ENCODE results near the gene CDYL. TPM values are rescaled to one million over a fixed set of nuclear protein-coding genes. Genes with fewer than 3 reads are reported as not detected.

CDYL gene
- polyA plus RNA-seq, 1 experiment: 26.6 TPM

DNA sequence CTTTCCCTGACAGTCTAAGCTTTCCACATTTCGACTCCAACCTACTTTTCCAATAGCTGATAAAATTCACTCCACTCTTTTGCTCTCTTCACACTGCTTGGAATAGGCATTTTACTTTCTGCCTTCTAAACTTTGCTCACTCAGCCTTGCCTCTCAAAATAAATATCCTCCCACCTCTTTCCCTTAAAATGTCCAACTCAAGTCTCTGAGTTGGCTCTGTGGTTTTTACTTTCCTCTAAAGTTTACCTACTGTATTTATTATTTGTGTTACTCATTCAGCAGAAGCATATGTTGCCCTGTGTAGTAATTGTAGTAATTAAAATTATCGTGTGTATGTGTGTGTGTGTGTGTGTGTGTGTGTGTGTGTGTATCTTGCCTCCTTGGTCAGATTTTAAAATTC, 20.0 kb upstream of the CDYL start:
- TF ChIP-seq, protein P1, sequence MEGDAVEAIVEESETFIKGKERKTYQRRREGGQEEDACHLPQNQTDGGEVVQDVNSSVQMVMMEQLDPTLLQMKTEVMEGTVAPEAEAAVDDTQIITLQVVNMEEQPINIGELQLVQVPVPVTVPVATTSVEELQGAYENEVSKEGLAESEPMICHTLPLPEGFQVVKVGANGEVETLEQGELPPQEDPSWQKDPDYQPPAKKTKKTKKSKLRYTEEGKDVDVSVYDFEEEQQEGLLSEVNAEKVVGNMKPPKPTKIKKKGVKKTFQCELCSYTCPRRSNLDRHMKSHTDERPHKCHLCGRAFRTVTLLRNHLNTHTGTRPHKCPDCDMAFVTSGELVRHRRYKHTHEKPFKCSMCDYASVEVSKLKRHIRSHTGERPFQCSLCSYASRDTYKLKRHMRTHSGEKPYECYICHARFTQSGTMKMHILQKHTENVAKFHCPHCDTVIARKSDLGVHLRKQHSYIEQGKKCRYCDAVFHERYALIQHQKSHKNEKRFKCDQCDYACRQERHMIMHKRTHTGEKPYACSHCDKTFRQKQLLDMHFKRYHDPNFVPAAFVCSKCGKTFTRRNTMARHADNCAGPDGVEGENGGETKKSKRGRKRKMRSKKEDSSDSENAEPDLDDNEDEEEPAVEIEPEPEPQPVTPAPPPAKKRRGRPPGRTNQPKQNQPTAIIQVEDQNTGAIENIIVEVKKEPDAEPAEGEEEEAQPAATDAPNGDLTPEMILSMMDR (IDR thresholded peaks at IDR 0.05; ENCODE audit: low read depth, low read length): no peak
- H3K4me3 ChIP-seq (ENCODE audit: low read depth, low read length): no peak overlapping the region
- H3K27ac ChIP-seq (ENCODE audit: low read depth, low read length): no peak overlapping the region
- H3K9me3 ChIP-seq (ENCODE audit: control insufficient read depth, insufficient read depth, low read length): no peaks in the 10 kb centered on the region
- DNase-seq (ENCODE audit: low read depth, low spot score): no peak
- H3K27me3 ChIP-seq (ENCODE audit: control insufficient read depth, insufficient read depth, low read length): peaks cover 14% of the 10 kb centered on the region
- POLR2A ChIA-PET: no interaction called here
- CTCF ChIA-PET: no interaction called here

- ChIA-PET POLR2A (interaction anchor here (1.0 kb wide), 1 partner anchor 99 kb away, joined by 3 read pairs; no protein-coding TSS in a partner anchor), CTCF (no interaction called here)
- no peak overlapping the region for H3K27ac ChIP-seq (ENCODE audit: low read depth, low read length)
- no peaks in the 10 kb centered on the region for H3K27me3 ChIP-seq (ENCODE audit: control insufficient read depth, insufficient read depth, low read length)
- H3K4me3 ChIP-seq (ENCODE audit: low read depth, low read length): no peak overlapping the region
- no peaks in the 10 kb centered on the region; the same call in 1 of the 2 replicates for H3K9me3 ChIP-seq (ENCODE audit: control insufficient read depth, insufficient read depth, low read length)
- DNase-seq (ENCODE audit: low read depth, low spot score): no peak
- TF ChIP-seq, protein P1 (IDR thresholded peaks at IDR 0.05; ENCODE audit: low read depth, low read length): no peak
Measured at GRCh38 chr6:4759997-4760396, 16.2 kb upstream of the CDYL start.

DNA sequence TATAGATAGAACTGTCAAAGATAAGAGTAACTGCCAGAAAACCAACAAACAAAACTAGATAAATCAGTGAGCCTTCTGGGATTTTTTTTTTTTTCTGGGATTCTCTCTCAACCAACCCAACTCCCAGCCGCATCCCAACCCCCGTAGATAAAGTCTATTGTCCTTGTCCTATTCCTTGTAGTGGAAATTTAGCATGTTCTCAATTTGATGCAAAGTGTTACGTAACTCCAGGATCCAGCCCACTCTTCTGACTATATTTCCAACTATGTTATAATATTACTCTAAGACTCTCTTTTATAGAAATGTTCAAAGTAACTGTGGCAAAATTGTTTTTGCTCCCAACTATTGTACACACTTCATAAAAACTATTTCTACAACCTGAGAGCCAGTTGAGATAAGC, 15.4 kb upstream of the CDYL start:
- H3K27ac ChIP-seq (ENCODE audit: low read depth, low read length): no peak overlapping the region
- ChIA-PET POLR2A (no interaction called here), CTCF (no interaction called here)
- TF ChIP-seq, protein P1 (IDR thresholded peaks at IDR 0.05; ENCODE audit: low read depth, low read length): no peak
- H3K4me3 ChIP-seq (ENCODE audit: low read depth, low read length): no peak overlapping the region
- no peaks in the 10 kb centered on the region; the same call in 1 of the 2 replicates for H3K9me3 ChIP-seq (ENCODE audit: control insufficient read depth, insufficient read depth, low read length)
- no peak for DNase-seq (ENCODE audit: low read depth, low spot score)
- no peaks in the 10 kb centered on the region for H3K27me3 ChIP-seq (ENCODE audit: control insufficient read depth, insufficient read depth, low read length)

DNA sequence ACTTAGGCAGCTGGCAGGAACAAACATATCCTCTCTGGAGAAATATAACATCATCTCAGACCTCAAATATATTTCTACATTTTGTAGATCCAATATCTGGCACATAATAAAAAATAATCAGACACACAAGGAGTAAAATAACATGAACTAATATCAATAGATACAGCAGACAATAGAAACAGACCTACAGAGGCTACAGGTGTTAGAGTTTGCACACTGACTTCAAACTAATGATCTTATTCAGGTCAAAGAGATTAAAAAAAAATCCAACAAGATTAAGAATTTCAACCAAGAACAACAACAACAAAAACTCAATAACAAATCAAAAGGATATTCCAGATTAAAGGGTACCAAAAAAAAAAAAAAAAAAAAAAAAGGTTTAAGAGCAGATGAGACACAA, 13.9 kb upstream of the CDYL start:
- no peak overlapping the region for H3K27ac ChIP-seq (ENCODE audit: low read depth, low read length)
- no peaks in the 10 kb centered on the region; the same call in 1 of the 2 replicates for H3K9me3 ChIP-seq (ENCODE audit: control insufficient read depth, insufficient read depth, low read length)
- CTCF ChIA-PET: no interaction called here
- no peak for DNase-seq (ENCODE audit: low read depth, low spot score)
- H3K4me3 ChIP-seq (ENCODE audit: low read depth, low read length): no peak overlapping the region
- H3K27me3 ChIP-seq (ENCODE audit: control insufficient read depth, insufficient read depth, low read length): peaks cover 3% of the 10 kb centered on the region
- POLR2A ChIA-PET: interaction anchor here (0.7 kb wide), 1 partner anchor 913 kb away, joined by 4 read pairs; no protein-coding TSS in a partner anchor
- TF ChIP-seq, protein P1 (IDR thresholded peaks at IDR 0.05; ENCODE audit: low read depth, low read length): no peak

DNA sequence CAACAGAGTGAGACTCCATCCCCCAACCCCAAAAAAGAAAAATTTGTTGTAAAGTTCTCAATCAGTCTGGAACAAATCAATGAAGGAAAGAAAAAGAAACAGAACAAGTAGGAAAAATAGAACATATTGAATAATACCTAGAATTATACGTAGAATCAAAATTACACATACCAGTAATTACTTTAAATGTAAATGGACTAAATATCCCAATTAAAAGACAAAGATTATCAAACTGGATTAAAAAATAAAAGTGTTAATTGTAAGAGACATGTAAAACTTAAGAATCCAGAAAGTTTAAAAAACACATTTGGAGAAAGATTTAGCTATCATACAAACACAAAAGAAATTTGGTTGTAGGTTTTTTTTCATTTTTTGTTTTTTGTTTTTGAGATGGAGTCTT, 12.3 kb upstream of the CDYL start:
- ChIA-PET CTCF (no interaction called here), POLR2A (no interaction called here)

More for the DNA sequence above, 12.3 kb upstream of the CDYL start:
- Histone ChIP-seq H3K27me3 (ENCODE audit: control insufficient read depth, insufficient read depth, low read length) (peaks cover 3% of the 10 kb centered on the region), H3K9me3 (ENCODE audit: control insufficient read depth, insufficient read depth, low read length) (no peaks in the 10 kb centered on the region; the same call in 1 of the 2 replicates), H3K27ac (ENCODE audit: low read depth, low read length) (no peak overlapping the region), H3K4me3 (ENCODE audit: low read depth, low read length) (no peak overlapping the region)
- TF ChIP-seq, protein P1 (IDR thresholded peaks at IDR 0.05; ENCODE audit: low read depth, low read length): no peak
- no peak for DNase-seq (ENCODE audit: low read depth, low spot score)

Data from AG04450 (cell line).